ENCODE data around the gene ZSCAN9.

ZSCAN9 gene

DNA sequence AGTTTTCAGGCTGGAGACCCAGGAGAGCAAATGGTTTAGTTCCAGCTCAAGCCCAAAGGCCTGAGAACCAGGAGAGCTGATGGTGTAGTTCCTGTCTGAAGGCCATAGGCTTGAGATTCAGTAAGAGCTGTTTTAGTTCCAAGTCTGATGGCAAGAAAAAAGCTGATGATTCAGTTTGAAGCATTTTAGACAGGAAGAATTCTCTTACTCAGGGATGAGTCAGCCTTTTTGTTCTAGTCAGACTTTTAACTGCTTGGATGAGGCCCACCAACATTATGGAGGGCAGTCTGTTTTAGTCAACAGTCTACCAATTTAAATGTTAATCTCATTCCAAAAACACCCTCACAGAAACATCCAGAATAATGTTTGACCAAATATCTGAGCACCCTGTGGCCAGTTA, 44.4 kb downstream of the ZSCAN9 start:
- ATAC-seq: peak; percentile 67 to 69

DNA sequence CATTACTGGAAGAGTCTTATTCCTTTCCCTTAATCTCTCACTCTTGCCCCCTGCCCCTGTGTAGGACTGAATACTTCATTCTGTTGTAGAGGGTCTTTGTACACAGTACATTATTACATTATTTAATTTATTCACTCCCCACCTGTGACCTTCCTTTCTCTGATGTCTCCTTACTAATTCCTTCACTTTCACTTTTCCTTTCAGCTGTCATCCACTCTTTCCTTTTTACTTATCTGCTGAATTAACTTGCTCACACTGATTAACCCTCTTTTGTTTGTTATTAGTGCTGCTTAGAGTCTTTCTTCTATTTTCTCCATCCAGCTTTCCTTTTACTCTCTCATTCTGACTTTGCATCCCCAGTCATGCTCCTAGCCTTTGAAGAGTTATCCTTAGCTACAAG, 49.8 kb downstream of the ZSCAN9 start:
- no peak for ATAC-seq

DNA sequence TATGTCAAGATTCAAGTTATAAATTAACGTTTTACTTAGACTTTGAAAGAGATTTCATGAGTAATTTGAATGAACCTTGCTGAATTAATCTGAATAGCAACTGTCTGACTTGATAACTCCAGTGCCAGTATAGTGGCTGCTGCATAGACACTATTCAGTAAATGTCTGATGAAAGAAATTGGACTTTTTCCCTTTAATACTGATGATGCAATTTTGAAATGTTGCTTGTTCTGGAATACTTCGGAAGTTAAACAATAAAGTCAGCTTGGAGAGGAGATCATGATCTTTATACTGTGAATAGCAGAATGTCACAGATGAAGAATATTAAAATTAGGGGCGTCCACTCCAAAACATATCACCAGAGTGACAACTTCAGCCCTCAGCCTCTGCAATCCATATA, 52.7 kb downstream of the ZSCAN9 start:
- ATAC-seq: no peak

DNA sequence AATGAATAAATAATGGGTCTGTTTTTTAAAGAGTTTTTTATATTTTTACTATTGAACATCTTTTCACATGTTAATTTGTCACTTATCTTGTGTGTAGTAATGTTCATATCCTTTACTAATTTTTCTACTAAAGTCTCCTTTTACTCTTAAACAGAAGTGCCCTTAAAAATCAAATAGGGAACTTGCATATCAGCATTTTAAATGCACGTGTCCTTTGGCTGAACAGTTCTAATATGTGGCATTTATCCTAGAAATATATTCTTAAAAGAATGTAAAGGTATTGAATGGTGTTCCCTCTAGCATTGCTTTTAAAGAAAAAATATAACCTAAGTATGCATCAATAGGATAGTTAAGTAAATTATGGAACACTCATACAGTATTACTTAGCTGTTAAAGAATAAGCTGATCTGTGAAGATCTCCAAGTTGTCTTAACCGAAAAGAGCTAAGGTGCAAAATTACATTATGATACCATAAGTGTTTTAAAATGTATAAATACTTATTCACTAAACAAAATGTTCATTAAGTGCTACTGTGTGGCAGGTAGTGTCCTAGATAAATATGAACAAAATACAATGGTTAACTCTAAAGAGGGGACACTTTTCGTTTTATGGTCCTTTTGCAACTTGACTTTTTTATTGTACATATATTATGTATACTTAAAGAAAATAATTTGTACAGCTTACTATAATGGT, 55.7 kb downstream of the ZSCAN9 start:
- no peak for ATAC-seq

DNA sequence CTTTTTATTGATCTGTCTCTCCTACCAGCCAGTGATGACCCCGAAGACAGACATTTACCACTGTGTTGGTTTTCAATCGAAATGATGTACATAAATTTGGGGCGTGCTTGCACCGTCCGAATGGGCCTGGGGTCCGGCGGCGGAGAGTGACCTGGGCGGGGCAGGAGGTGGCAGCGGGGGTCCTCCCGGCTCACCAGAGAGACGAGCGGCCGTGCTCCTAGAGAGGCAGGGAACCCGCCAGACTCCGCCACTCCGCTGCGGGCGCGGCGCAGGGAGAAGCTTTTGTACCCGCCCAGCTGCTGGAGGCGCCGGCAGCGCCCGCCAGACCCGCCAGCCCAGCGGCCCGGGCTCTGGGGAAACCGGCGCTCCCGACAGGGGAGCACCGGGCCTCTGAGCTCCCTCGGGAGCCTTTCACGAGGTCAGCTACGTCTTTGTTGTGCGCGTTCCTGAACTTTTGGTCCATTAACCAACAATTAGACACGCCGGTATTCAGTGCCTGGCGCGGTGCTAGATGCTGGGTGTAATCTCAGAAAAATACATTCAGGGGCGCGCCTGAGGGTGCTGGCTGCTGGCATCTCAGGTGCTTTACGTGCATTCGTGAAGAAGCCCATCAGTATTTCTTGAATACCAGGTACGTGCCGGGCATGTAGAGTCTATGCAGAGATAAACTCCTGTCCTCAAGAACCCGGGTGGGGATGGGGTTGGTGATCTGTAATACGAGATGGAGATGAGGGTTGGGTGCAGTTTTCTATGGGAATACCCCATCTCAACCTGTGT, 56.4 kb downstream of the ZSCAN9 start, which contains the start of gene PGBD1:
Gene PGBD1 (plus strand): TSS at position 285 of the 777 bp plus-strand sequence. CDS start 2,242 bp downstream, outside the sequence.
- ATAC-seq: peak; percentile 84 to 87

DNA sequence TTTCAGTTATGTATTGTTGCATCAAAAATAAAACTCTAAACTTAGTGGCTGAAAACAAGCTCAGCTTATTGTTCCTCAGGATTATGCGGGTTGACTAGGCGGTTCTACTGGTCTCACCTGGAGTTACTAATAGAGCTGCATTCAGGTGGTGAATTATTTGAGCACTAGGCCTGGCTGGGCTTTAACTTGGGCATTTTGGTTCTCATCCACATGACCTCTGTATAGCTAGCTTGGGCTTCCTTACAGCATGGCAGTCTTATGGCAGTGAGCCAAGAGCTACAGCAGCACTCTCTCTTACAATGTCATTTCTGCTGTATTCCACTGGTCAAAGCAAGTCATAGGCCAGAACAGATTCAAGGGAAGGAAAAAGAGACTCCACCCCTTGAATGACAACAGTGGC, 57.9 kb downstream of the ZSCAN9 start:
- no peak for ATAC-seq

Data from activated CD4-positive, CD25-positive, alpha-beta regulatory T cell treated with anti-CD3 and anti-CD28 coated beads, Interleukin-2, amount 50 U/mL, for 24 hours (primary cell).